Measurements from ENCODE around the gene ATP6V0B.

DNA sequence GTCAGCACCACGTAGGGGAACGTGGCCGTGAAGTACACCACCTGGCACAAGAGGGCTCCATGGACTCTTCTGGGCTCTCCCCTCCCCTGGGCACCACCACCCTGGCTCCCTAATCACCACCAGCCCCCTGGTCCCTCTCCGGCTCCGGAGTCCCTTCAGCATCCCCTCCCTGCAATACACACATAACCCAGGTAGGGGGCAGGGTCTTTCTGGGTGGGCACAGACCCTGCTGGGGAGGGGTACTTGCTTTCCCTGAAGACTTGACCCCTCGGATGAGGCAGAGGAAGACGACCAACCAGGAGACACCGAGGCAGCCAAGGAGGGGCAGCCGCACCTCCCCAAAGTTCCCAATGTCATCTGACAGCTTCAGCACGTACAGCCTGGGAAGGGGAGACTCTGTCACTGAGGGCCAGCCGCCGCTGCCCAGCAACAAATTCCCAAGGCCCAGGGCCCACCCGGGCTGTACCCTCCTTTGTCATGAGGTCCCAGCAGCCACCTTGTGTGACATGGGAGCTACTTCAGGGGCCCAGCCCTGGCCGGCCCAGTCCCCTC, 27.9 kb downstream of the ATP6V0B start:
- TF ChIP-seq, protein P1, sequence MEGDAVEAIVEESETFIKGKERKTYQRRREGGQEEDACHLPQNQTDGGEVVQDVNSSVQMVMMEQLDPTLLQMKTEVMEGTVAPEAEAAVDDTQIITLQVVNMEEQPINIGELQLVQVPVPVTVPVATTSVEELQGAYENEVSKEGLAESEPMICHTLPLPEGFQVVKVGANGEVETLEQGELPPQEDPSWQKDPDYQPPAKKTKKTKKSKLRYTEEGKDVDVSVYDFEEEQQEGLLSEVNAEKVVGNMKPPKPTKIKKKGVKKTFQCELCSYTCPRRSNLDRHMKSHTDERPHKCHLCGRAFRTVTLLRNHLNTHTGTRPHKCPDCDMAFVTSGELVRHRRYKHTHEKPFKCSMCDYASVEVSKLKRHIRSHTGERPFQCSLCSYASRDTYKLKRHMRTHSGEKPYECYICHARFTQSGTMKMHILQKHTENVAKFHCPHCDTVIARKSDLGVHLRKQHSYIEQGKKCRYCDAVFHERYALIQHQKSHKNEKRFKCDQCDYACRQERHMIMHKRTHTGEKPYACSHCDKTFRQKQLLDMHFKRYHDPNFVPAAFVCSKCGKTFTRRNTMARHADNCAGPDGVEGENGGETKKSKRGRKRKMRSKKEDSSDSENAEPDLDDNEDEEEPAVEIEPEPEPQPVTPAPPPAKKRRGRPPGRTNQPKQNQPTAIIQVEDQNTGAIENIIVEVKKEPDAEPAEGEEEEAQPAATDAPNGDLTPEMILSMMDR (IDR thresholded peaks at IDR 0.05), result peak; percentile 18
- no peak for TF ChIP-seq EZH2 (IDR thresholded peaks at IDR 0.05; ENCODE audit: borderline replicate concordance, insufficient read depth, low read depth, low read length, poor library complexity, severe bottlenecking)

Measured in B cell (primary cell).